Activated T-helper 17 cell treated with anti-CD3 and anti-CD28 coated beads, Interleukin-2, amount 50 U/mL, for 72 hours (primary cell): ENCODE results near the gene STAM. TPM values are rescaled to one million over a fixed set of nuclear protein-coding genes. Genes with fewer than 3 reads are reported as not detected.

Source experiments
- ATAC-seq: fragments of 150-1000 bp; cut with Tn5 transposase; replicated peaks from 2 replicates; pipeline ENCODE4 v1.10.0; 2021; ENCODE audit warnings: mild to moderate bottlenecking, moderate library complexity
- H3K27ac Mint-ChIP-seq: one replicate; pipeline ENCODE4 v1.8.0; 2022; ENCODE audit warnings: mixed read lengths
- H3K27me3 Mint-ChIP-seq: one replicate; pipeline ENCODE4 v1.8.0; 2022; ENCODE audit warnings: mixed read lengths
- H3K36me3 Mint-ChIP-seq: one replicate; pipeline ENCODE4 v1.8.0; 2022; ENCODE audit warnings: low read depth, mild to moderate bottlenecking, mixed read lengths
- H3K4me1 Mint-ChIP-seq: one replicate; pipeline ENCODE4 v1.8.0; 2022; ENCODE audit warnings: mixed read lengths
- H3K4me3 Mint-ChIP-seq: one replicate; pipeline ENCODE4 v1.8.0; 2022; ENCODE audit warnings: mild to moderate bottlenecking, mixed read lengths
- H3K9me3 Mint-ChIP-seq: one replicate; pipeline ENCODE4 v1.8.0; 2022; ENCODE audit warnings: mixed read lengths
- total RNA-seq, 2 donors: library from RNA; stranded (reverse); gene quantifications; one replicate each; pipeline ENCODE4 v1.2.3, GENCODE V29; 2022

STAM gene
- total RNA-seq, 2 donors from 2014 or later: 27.0 to 35.4 TPM

DNA sequence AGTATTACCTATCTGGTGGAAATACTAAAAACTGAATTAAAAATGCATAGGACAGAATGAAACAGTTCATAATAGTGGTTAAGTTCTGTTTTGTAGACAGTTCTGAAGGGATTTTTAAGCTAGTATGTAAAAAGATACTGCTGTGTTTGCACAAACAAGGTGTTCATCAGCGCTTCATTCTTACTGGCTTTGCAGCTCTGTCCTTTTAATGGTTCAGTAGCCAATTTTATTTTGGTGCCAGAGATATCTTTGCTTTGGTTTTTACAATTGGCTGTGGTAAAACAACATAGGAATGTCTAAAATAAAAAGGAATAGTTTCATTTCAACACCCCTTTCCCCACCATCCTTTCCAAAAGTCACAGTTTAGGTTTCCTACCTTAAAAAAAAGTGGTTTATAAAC lies 33.0 kb downstream of the STAM start:
- Mint-ChIP-seq H3K36me3 (peaks cover 40% of the 10 kb centered on the region), H3K27me3 (no peaks in the 10 kb centered on the region), H3K9me3 (peaks cover 3% of the 10 kb centered on the region), H3K4me3 (no peak overlapping the region), H3K27ac (no peak overlapping the region), H3K4me1 (peaks cover 38% of the 10 kb centered on the region)
- ATAC-seq: no peak

DNA sequence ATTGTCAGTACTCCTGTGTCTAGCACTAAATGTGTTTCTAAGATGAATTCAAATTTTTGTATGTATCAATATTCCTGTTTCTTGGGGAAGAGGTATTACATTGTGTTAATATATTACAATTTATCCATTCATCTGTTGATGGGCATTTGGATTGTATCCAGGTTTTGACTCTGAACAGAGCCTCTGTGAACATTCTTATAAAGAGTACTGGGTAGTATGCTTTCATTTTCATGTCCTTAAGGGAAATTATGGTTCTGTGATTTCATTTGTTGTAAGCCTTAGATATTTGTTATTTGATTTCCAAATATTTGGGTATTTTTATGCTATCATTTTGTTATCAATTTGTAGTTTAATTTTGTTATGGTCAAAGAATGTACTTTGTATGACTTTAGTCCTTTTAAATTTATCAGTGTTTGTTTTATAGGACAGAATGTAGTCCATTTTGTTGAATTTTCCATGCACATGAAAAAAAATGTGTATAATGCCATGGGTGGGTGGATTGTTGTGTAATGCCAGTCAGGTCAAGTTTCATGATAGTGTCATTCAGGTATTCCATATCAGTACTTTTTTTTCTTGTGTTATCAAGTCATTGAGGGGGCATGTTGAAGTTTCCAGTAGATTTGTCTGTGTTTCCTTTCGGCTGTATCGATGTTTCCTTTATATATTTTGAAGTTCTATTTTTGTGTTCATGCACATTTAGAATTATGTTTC lies 38.4 kb downstream of the STAM start:
- peaks cover 50% of the 10 kb centered on the region for H3K36me3 Mint-ChIP-seq
- H3K4me1 Mint-ChIP-seq: peaks cover 49% of the 10 kb centered on the region
- peaks cover 3% of the 10 kb centered on the region for H3K9me3 Mint-ChIP-seq
- peak overlapping the region; percentile 72 for H3K4me3 Mint-ChIP-seq
- no peaks in the 10 kb centered on the region for H3K27me3 Mint-ChIP-seq
- peak overlapping the region; percentile 91 for H3K27ac Mint-ChIP-seq
- peak; percentile 28 for ATAC-seq

DNA sequence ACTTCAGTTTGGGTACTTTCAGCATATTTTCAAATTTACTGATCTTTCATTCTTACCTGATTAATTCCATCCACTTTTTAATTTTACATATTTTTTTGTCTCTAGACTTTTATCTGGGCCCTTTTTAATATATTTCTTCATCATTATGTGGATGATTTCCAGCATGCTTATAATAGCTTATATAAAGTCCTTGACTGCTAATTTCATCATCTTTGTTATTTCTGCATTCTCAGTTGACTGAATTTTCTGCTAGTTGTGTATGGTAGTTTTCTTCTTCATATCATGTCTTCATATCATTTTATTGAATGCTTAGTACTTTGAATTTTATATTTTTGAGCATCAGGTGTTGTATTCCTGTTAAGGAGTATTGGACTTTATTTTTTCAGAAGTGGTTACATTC lies 39.6 kb downstream of the STAM start:
- peaks cover 49% of the 10 kb centered on the region for H3K4me1 Mint-ChIP-seq
- peak overlapping the region; percentile 91 for H3K27ac Mint-ChIP-seq
- H3K9me3 Mint-ChIP-seq: peaks cover 3% of the 10 kb centered on the region
- H3K36me3 Mint-ChIP-seq: peaks cover 61% of the 10 kb centered on the region
- no peak for ATAC-seq
- H3K4me3 Mint-ChIP-seq: peak overlapping the region; percentile 72
- H3K27me3 Mint-ChIP-seq: no peaks in the 10 kb centered on the region

DNA sequence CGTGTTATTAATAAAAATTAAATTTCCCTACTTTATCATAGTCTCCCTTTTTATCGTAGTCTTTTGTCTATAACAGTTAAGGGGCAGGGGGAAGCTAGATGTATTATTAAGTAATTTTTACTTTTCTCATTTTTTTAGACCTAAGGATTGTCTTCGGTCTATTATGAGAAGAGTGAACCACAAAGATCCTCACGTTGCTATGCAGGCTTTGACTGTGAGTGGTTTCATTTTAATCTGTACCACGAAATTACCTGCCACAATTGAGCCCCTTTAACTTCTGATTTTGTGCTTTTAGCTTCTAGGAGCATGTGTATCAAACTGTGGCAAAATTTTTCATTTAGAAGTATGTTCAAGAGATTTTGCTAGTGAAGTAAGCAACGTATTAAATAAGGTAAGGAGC lies 40.6 kb downstream of the STAM start:
- peaks cover 42% of the 10 kb centered on the region for H3K4me1 Mint-ChIP-seq
- H3K27ac Mint-ChIP-seq: peak overlapping the region; percentile 91
- H3K36me3 Mint-ChIP-seq: peaks cover 59% of the 10 kb centered on the region
- no peaks in the 10 kb centered on the region for H3K9me3 Mint-ChIP-seq
- H3K4me3 Mint-ChIP-seq: peak overlapping the region; percentile 72
- ATAC-seq: peak; percentile 48
- H3K27me3 Mint-ChIP-seq: no peaks in the 10 kb centered on the region

GRCh38 chr10:17685233-17685840 lies 41.4 kb downstream of the STAM start:
- ATAC-seq: peak; percentile 94
- H3K36me3 Mint-ChIP-seq: peaks cover 60% of the 10 kb centered on the region
- peak overlapping the region; percentile 72 for H3K4me3 Mint-ChIP-seq
- no peaks in the 10 kb centered on the region for H3K9me3 Mint-ChIP-seq
- H3K27ac Mint-ChIP-seq: peak overlapping the region; percentile 87
- H3K27me3 Mint-ChIP-seq: no peaks in the 10 kb centered on the region
- peaks cover 34% of the 10 kb centered on the region for H3K4me1 Mint-ChIP-seq

GRCh38 chr10:17687117-17687831 lies 43.3 kb downstream of the STAM start:
- Mint-ChIP-seq H3K4me3 (no peak overlapping the region), H3K9me3 (no peaks in the 10 kb centered on the region), H3K27me3 (no peaks in the 10 kb centered on the region), H3K36me3 (peaks cover 70% of the 10 kb centered on the region), H3K4me1 (peaks cover 29% of the 10 kb centered on the region), H3K27ac (no peak overlapping the region)
- no peak for ATAC-seq

DNA sequence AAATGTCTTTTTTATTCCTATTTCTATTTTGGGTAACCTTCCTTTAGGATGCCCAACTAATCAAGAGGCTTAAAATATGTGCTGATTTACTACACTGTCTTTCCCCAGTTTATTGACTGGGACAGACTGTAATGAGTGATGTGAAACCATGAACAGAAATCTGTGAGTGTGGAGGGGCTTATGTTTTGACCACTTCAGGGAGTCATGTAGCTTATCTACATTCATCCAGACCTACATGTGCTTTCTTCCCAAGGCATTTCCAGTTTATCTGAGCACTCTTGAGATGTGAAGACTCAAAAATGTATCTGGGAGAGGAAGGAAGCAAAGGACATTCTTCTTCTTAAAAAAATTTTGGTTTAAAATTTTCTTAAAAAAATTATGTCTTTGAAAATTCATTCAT lies 45.2 kb downstream of the STAM start:
- Mint-ChIP-seq H3K9me3 (no peaks in the 10 kb centered on the region), H3K27me3 (no peaks in the 10 kb centered on the region), H3K4me3 (no peak overlapping the region), H3K4me1 (peaks cover 11% of the 10 kb centered on the region), H3K36me3 (peaks cover 79% of the 10 kb centered on the region), H3K27ac (no peak overlapping the region)
- ATAC-seq: no peak

- H3K27me3 Mint-ChIP-seq: no peaks in the 10 kb centered on the region
- no peak for ATAC-seq
- no peaks in the 10 kb centered on the region for H3K9me3 Mint-ChIP-seq
- no peak overlapping the region for H3K27ac Mint-ChIP-seq
- H3K4me3 Mint-ChIP-seq: no peak overlapping the region
- peaks cover 85% of the 10 kb centered on the region for H3K36me3 Mint-ChIP-seq
- peaks cover 4% of the 10 kb centered on the region for H3K4me1 Mint-ChIP-seq
These were observed 49.1 kb downstream of the STAM start for GRCh38 chr10:17693009-17693408.

- Mint-ChIP-seq H3K27ac (no peak overlapping the region), H3K4me1 (no peaks in the 10 kb centered on the region), H3K9me3 (no peaks in the 10 kb centered on the region), H3K36me3 (peaks cover 89% of the 10 kb centered on the region), H3K4me3 (no peak overlapping the region), H3K27me3 (no peaks in the 10 kb centered on the region)
- no peak for ATAC-seq
These were observed 54.7 kb downstream of the STAM start for GRCh38 chr10:17698696-17699095.

DNA sequence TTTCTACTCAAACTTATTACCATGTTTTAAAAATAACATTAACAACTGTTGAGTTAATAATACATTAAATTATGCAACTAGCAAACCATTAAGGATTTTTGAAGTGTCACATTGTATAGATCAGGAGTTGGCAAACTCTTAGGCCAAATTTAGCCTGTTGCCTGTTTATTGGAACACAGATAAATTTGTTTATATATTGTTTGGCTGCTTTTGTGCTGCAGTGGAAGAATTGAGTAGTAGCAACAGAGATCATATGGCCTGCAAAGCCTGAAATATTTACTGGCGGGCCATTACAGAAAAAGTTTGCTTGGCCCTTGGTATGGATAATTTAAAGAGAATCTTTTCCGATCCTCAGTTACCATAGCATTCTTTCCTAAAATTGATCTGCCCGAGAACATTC lies 57.4 kb downstream of the STAM start:
- no peak for ATAC-seq
- Mint-ChIP-seq H3K27me3 (no peaks in the 10 kb centered on the region), H3K27ac (no peak overlapping the region), H3K9me3 (no peaks in the 10 kb centered on the region), H3K36me3 (peaks cover 88% of the 10 kb centered on the region), H3K4me3 (no peak overlapping the region), H3K4me1 (no peaks in the 10 kb centered on the region)

- H3K27me3 Mint-ChIP-seq: no peaks in the 10 kb centered on the region
- H3K36me3 Mint-ChIP-seq: peaks cover 88% of the 10 kb centered on the region
- H3K27ac Mint-ChIP-seq: no peak overlapping the region
- H3K4me3 Mint-ChIP-seq: no peak overlapping the region
- H3K4me1 Mint-ChIP-seq: no peaks in the 10 kb centered on the region
- ATAC-seq: no peak
- no peaks in the 10 kb centered on the region for H3K9me3 Mint-ChIP-seq
These were observed 59.8 kb downstream of the STAM start for GRCh38 chr10:17703706-17704105.

DNA sequence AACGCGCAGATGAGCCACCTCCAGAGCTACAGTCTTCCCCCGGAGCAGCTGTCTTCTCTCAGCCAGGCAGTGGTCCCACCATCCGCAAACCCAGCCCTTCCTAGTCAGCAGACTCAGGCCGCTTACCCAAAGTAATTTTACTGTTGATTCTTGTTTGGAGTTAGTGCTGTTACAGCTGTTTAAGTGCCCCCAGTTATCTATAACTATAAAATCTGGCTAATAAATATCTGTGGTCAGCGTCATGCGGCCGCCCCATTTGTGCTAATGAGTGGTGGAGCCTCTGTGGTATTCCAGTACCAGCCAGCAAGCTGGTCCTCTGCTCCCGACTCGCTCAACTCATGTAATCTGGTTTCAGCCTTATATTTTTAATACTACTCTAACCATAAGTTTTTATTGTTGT lies 64.9 kb downstream of the STAM start:
- H3K9me3 Mint-ChIP-seq: no peaks in the 10 kb centered on the region
- no peak for ATAC-seq
- no peak overlapping the region for H3K27ac Mint-ChIP-seq
- no peaks in the 10 kb centered on the region for H3K4me1 Mint-ChIP-seq
- H3K4me3 Mint-ChIP-seq: no peak overlapping the region
- H3K36me3 Mint-ChIP-seq: peaks cover 97% of the 10 kb centered on the region
- H3K27me3 Mint-ChIP-seq: no peaks in the 10 kb centered on the region

DNA sequence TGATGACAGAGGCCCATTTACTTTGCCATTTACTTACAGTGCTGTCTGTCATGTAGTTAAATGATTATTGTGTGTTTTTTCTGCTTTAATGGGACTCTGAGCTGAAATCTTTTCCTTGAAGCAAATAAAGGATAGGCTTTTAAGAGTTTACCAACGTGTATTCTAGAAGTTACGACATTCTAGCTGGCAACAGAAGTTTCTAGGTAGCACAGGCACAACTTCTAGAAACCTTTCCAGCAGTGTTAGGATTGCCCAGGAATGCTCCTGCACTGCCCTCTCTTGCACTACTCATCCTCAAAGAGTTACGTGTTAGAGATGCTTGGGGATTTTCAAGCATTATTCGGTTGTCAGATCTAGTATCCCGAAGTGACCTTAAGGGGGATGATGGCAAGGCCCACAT lies 65.5 kb downstream of the STAM start:
- Mint-ChIP-seq H3K4me3 (no peak overlapping the region), H3K9me3 (no peaks in the 10 kb centered on the region), H3K36me3 (peaks cover 97% of the 10 kb centered on the region), H3K27me3 (no peaks in the 10 kb centered on the region), H3K27ac (no peak overlapping the region), H3K4me1 (no peaks in the 10 kb centered on the region)
- ATAC-seq: no peak

DNA sequence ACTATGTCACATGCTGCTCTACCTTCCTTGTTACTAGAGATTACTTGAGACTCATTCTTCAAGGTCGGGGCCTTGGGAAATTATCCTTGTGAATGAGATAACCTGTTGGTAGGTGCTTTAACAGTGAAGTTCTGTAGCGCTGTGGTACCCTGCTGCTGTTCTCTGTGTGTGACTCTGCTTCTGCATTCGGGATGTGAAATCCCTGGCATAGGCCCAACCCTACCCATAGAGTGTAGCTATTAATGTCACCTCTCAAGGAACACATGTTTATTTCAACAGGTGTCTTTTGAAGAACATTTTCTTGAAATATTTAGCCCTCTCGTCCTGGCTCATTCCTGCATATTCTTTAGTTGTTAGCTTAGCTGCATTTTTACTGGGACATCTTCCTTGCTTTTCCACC lies 66.2 kb downstream of the STAM start:
- Mint-ChIP-seq H3K4me3 (no peak overlapping the region), H3K36me3 (peaks cover 99% of the 10 kb centered on the region), H3K4me1 (no peaks in the 10 kb centered on the region), H3K9me3 (no peaks in the 10 kb centered on the region), H3K27ac (no peak overlapping the region), H3K27me3 (no peaks in the 10 kb centered on the region)
- ATAC-seq: no peak

- no peaks in the 10 kb centered on the region for H3K9me3 Mint-ChIP-seq
These were observed 68.1 kb downstream of the STAM start for GRCh38 chr10:17712053-17712452.

More at GRCh38 chr10:17712053-17712452, 68.1 kb downstream of the STAM start:
- Mint-ChIP-seq H3K4me3 (no peak overlapping the region), H3K36me3 (peaks cover 99% of the 10 kb centered on the region), H3K4me1 (no peaks in the 10 kb centered on the region), H3K27ac (no peak overlapping the region), H3K27me3 (no peaks in the 10 kb centered on the region)
- no peak for ATAC-seq
